HG03159 (cell line): ENCODE measurements around the gene RAB27A.
"Not testable (repeated sequence)": the region's sequence is repeated elsewhere in the genome, so short reads cannot be mapped to it uniquely, and the experiment has no call there.

Experiments
- ATAC-seq: cut with Tn5 transposase; IDR thresholded peaks from one replicate; pipeline ENCODE4 v1.9.1; 2021; ENCODE audit warnings: mild to moderate bottlenecking, moderate library complexity; ENCODE audit not compliant: unreplicated experiment

RAB27A gene

DNA sequence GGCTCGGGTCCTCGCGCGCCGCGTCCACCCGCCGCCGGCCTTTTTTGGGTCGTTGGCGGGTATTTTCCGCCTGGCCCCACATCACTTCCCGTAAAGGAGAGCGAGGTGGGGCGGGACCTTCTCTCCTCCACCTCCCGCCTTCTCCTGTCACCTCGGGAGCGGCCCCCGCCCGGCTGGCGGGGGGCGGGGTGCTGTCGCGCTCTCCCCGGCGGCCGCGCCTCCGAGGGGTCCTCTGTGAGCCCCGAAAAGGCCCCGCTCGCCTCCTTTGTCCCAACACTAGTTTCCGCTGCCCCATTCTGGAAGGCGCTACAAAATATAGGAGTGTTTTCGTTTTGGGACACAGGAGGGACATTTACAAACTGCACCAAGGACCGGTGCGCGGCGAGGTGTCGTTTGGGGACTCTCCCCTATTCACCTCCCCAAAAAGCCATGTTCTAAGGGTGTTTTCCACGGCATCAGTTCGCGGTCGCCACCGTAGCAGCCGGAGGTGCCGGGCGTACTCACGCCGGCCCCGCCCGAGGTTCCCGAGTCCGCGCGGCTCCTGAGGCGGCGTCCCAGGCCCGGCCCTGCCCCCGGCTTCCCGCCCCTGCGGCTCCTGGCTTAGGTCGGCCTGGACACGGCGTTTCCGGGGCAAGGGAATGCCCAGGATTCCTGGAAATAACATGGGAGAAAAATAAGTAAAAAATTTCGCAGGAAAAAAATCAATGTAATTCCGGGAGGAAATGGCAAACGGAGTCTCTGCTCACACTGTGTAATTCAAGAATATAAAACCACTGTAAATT lies at the start of gene RAB27A:
TSS of gene RAB27A (minus strand) at position 68 of the 782 bp plus-strand sequence. CDS start 54,879 bp downstream, outside the sequence.
- peak; percentile 70 for ATAC-seq

DNA sequence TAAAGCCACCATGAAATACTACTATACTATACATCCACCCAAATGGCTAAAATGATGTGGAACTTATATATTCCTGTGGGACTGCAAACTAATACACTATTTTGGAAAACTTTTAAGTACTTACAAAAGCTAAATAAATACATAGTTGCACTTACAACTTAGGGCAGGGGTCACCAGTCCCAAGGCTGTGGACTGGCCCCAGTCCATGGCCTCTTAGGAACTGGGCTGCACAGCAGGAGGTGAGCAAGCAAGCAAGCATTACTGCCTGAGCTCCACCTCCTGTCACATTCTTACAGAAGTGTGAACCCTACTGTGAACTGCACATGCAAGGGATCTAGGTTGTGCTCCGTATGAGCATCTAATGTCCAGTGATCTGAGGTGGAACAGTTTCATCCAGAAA lies 47.5 kb upstream of the RAB27A start:
- ATAC-seq = no peak

- no peak for ATAC-seq
Measured at GRCh38 chr15:55334997-55335396, 45.4 kb upstream of the RAB27A start.

GRCh38 chr15:55334371-55334770 lies 44.8 kb upstream of the RAB27A start:
- ATAC-seq = no peak

DNA sequence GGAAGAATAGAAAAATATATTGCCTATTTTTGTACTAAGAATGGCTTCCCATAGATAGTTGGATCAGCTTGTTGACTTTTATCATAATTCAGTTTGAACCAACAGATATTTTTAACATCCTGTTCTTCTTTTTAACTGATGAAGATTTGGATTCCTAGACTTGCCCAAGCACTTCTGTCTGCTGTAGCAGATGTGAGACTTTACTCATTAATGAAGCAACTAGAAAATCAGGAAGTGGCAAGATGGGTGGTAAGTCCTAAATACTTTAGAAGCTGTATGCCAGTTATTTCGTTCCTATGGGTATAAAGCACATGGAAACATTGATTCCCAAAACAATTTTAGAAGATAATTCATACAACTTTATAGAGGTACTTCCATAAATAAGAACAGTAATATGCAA lies 37.8 kb upstream of the RAB27A start:
- ATAC-seq = no peak

GRCh38 chr15:55322467-55322866 lies 32.9 kb upstream of the RAB27A start:
- ATAC-seq = no peak

DNA sequence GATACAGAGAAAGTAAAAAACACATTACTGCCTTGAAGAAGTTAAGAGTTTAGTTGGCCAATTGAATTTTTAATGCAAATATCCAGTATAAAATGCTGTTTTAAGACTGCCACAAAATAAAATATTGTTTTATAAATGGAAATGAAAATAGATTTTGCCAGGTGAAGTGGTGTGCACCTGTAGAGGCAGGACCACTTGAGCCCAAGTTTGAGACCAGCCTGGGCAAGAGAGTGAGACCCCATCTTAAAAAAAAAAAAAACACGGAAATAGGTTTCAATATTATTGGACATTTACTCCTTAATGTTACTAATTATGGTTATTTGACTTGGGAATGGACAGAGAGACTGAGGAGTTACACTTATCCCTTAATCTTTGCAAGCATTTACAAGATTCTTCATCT lies 31.4 kb upstream of the RAB27A start:
- ATAC-seq = no peak

GRCh38 chr15:55320238-55320550 lies 30.6 kb upstream of the RAB27A start:
- ATAC-seq = no peak

- ATAC-seq = peak; percentile 40
Measured at GRCh38 chr15:55319537-55320237, 30.1 kb upstream of the RAB27A start.

GRCh38 chr15:55318588-55319494 lies 29.2 kb upstream of the RAB27A start, which contains the start of the genes PIGB and PIGBOS1:
TSS of gene PIGB (plus strand) at chr15:55319222. CDS start at chr15:55319251, 29 bp downstream.
TSS of gene PIGBOS1 (minus strand) at chr15:55319123. CDS start at chr15:55317792, 1,331 bp downstream.
- ATAC-seq = peak; percentile 87

- ATAC-seq = not testable (repeated sequence)
Measured at GRCh38 chr15:55302801-55303200, 13.2 kb upstream of the RAB27A start.

GRCh38 chr15:55297315-55297714 lies 7.7 kb upstream of the RAB27A start:
- no peak for ATAC-seq

DNA sequence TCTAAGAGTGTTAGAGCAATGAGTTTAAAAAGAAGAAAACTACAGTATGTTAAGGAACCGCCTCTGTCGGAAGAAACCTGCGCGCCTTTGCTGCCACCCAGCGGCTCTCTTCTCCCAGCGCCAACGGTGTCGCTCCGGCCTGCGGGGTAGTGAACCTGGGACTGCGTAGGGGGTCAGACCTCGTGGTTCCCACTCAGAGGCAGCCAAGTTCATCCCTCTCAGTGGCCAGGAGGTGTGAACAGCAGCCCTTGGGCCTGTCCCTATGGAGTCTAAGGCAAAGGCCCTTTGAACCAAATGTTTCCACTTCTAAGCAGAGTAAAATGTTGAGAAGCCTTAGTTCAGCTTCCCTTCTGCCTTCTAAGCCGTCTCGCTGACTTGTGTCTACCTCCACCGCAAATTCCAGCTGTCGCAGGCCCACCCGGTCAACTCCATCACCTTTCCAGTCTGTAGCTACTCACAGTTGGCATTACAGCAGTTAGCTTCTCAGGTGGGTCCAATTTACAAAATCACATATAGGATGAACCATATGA lies 980 bp upstream of the RAB27A start:
- ATAC-seq = peak; percentile 81

GRCh38 chr15:55289011-55289745 lies 435 bp downstream of the RAB27A start:
- peak; percentile 36 for ATAC-seq

- no peak for ATAC-seq
Measured at GRCh38 chr15:55288006-55288717, 1.5 kb downstream of the RAB27A start.

DNA sequence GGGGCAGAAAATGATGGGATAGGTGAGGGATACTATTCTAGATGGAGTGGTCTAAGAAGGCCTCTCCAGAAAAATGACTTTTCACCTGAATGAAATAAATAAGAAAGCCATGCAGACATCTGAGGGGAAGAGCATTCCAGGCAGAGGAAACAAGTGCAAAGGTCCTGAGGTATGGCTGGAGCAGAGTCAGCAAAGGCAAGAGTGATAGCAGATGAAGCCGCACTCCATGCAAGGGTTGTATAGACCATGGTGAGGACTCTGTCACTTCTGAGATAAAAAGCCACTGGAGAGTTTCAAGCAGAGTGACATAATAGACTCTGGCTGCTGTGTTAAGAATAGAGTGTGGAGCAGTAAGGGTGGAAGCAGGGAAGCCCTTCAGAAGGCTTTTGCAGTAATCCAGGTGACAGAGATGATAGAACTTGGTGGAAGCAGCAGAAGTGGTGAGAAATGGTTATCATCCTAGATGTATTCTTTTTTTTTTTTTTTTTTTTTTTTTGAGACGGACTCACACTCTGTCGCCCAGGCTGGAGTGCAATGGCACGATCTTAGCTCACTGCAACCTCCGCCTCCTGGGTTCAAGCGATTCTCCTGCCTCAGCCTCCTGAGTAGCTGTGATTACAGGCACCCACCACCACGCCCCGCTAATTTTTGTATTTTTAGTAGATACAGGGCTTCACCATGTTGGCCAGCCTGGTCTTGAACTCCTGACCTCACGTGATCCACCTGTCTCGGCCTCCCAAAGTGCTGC lies 3.0 kb downstream of the RAB27A start:
- not testable (repeated sequence) for ATAC-seq

- no peak for ATAC-seq
Measured at GRCh38 chr15:55284426-55284825, 5.2 kb downstream of the RAB27A start.

DNA sequence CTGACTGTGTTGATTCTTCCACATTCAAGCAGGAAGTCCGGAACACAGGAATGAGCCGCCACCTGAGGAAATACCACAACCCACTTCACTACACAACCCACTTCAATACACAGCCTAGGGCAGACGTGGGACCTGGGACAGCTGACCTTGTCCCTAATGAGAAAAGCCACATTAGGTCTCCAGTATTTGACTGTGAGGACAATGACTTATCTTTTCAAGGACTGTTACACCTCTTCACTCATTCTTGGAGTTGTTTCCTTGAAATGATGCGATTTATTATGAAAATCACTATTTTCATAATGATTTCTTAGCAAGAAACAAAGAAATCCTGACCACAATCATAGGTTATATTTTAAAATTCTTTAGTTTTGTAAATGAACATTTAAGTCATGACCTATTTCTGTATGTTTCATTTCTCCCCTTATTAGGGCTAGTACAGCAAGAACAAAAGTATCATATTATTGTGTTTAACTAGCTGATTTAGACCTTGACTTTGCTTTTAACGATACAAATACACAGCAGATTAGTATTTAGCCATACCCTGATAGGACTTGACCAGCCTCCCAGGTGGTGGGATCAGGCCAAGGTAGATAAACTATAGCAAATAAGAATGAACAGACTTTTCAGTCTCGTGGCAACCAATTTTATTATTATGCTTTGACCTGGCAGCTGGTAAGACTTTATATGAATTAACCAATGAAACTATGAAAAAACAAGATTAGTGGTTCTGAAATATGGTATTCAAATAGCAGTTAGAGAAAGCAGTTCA lies 6.0 kb downstream of the RAB27A start:
- no peak for ATAC-seq
